H9 (cell line): Measurements from ENCODE around the gene PYHIN1. TPM values are rescaled to one million over a fixed set of nuclear protein-coding genes. Genes with fewer than 3 reads are reported as not detected.

Experiments used
- DNase-seq: peaks from one replicate; pipeline ENCODE4 v3.0.0-alpha.2; 2017
- H2AFZ ChIP-seq: one replicate; pipeline ENCODE4 v1.6.1; 2013; ENCODE audit warnings: mild to moderate bottlenecking, low read length, control low read depth, moderate library complexity
- H2AK5ac ChIP-seq: 2 replicates; pipeline ENCODE4 v1.6.1; 2013; ENCODE audit warnings: low read length, control low read depth, mixed read lengths; ENCODE audit not compliant: insufficient read length
- H2BK120ac ChIP-seq: one replicate; pipeline ENCODE4 v1.6.1; 2013; ENCODE audit warnings: low read depth, mild to moderate bottlenecking, low read length, control low read depth, inconsistent platforms; ENCODE audit not compliant: poor library complexity, severe bottlenecking
- H2BK12ac ChIP-seq: 2 replicates; pipeline ENCODE4 v1.6.1; 2013; ENCODE audit warnings: low read length, control low read depth, mixed read lengths, low read depth; ENCODE audit not compliant: insufficient read length
- H2BK15ac ChIP-seq: 2 replicates; pipeline ENCODE4 v1.6.1; 2013; ENCODE audit warnings: low read depth, low read length, control low read depth
- H2BK20ac ChIP-seq: one replicate; pipeline ENCODE4 v1.6.1; 2013; ENCODE audit warnings: low read depth, mild to moderate bottlenecking, low read length, control low read depth, inconsistent platforms; ENCODE audit not compliant: poor library complexity, severe bottlenecking
- H2BK5ac ChIP-seq: 2 replicates; pipeline ENCODE4 v1.6.1; 2013; ENCODE audit warnings: low read length, control low read depth, mixed read lengths; ENCODE audit not compliant: insufficient read length
- H3K14ac ChIP-seq: 2 replicates; pipeline ENCODE4 v1.6.1; 2013; ENCODE audit warnings: low read length, control low read depth; ENCODE audit not compliant: insufficient read depth
- H3K18ac ChIP-seq: 2 replicates; pipeline ENCODE4 v1.6.1; 2013; ENCODE audit warnings: low read depth, mild to moderate bottlenecking, mixed read lengths, low read length, control low read depth; ENCODE audit not compliant: insufficient read length
- H3K23ac ChIP-seq: 2 replicates; pipeline ENCODE4 v1.6.1; 2013; ENCODE audit warnings: low read length, control low read depth, mixed read lengths, low read depth; ENCODE audit not compliant: insufficient read length
- H3K23me2 ChIP-seq: 2 replicates; pipeline ENCODE4 v1.6.1; 2013; ENCODE audit warnings: low read depth, mild to moderate bottlenecking, mixed read lengths, low read length, control low read depth; ENCODE audit not compliant: insufficient read length, poor library complexity, severe bottlenecking
- H3K27ac ChIP-seq: 2 replicates; pipeline ENCODE4 v1.5.1; 2013; ENCODE audit warnings: low read length, control low read depth, mixed read lengths, low read depth; ENCODE audit not compliant: insufficient read length
- H3K27me3 ChIP-seq: 2 replicates; pipeline ENCODE4 v1.6.1; 2013; ENCODE audit warnings: low read length, control low read depth, inconsistent platforms; ENCODE audit not compliant: insufficient read depth
- H3K4ac ChIP-seq: 2 replicates; pipeline ENCODE4 v1.6.1; 2013; ENCODE audit warnings: low read depth, mild to moderate bottlenecking, control low read depth, inconsistent platforms, low read length, moderate library complexity
- H3K4me1 ChIP-seq: 2 replicates; pipeline ENCODE4 v1.6.1; 2013; ENCODE audit warnings: low read length, control low read depth, inconsistent platforms; ENCODE audit not compliant: insufficient read depth
- H3K4me2 ChIP-seq: 2 replicates; pipeline ENCODE4 v1.6.1; 2013; ENCODE audit warnings: low read length, control low read depth, mixed read lengths; ENCODE audit not compliant: insufficient read length, insufficient read depth
- H3K56ac ChIP-seq: 2 replicates; pipeline ENCODE4 v1.6.1; 2013; ENCODE audit warnings: low read depth, mild to moderate bottlenecking, mixed read lengths, low read length, control low read depth; ENCODE audit not compliant: insufficient read length
- H3K79me1 ChIP-seq: 2 replicates; pipeline ENCODE4 v1.6.1; 2013; ENCODE audit warnings: low read depth, mild to moderate bottlenecking, moderate library complexity, low read length, control low read depth, inconsistent platforms; ENCODE audit not compliant: insufficient read depth, poor library complexity, severe bottlenecking
- H3K79me2 ChIP-seq: 2 replicates; pipeline ENCODE4 v1.6.1; 2013; ENCODE audit warnings: low read length, control low read depth, inconsistent platforms; ENCODE audit not compliant: insufficient read depth
- H3K9ac ChIP-seq: 2 replicates; pipeline ENCODE4 v1.6.1; 2013; ENCODE audit warnings: low read length, control low read depth, mixed read lengths; ENCODE audit not compliant: insufficient read length; ENCODE audit errors: extremely low read depth
- H3K9me3 ChIP-seq: one replicate; pipeline ENCODE4 v1.6.1; 2013; ENCODE audit warnings: low read depth, low read length, inconsistent platforms; ENCODE audit not compliant: control insufficient read depth
- H3T11ph ChIP-seq: one replicate; pipeline ENCODE4 v1.6.1; 2013; ENCODE audit warnings: mild to moderate bottlenecking, low read length, control low read depth, inconsistent platforms
- H4K20me1 ChIP-seq: one replicate; pipeline ENCODE4 v1.6.1; 2013; ENCODE audit not compliant: control insufficient read depth, insufficient read length, insufficient read depth
- H4K5ac ChIP-seq: 2 replicates; pipeline ENCODE4 v1.6.1; 2013; ENCODE audit warnings: low read depth, mild to moderate bottlenecking, mixed read lengths, low read length, control low read depth; ENCODE audit not compliant: insufficient read length
- H4K8ac ChIP-seq: replicated peaks from 2 replicates; pipeline ENCODE4 v1.6.1; 2013; ENCODE audit warnings: low read length, control low read depth, mixed read lengths, low read depth; ENCODE audit not compliant: insufficient read length
- H4K91ac ChIP-seq: 2 replicates; pipeline ENCODE4 v1.6.1; 2013; ENCODE audit warnings: low read depth, mild to moderate bottlenecking, moderate library complexity, mixed read lengths, low read length, control low read depth; ENCODE audit not compliant: insufficient read length
- H3K27ac Mint-ChIP-seq, 3 experiments: 2 replicates in 2 of 3; 3 replicates in 1 of 3; pipeline ENCODE4 v1.8.0; 2020 to 2021; ENCODE audit warnings: mixed read lengths in 3 of 3, mild to moderate bottlenecking in 1 of 3, moderate library complexity in 1 of 3
- H3K27me3 Mint-ChIP-seq: 2 replicates; pipeline ENCODE4 v1.8.0; 2021; ENCODE audit warnings: low read depth, mild to moderate bottlenecking, moderate library complexity, mixed read lengths
- H3K36me3 Mint-ChIP-seq, 3 experiments: 2 replicates in 2 of 3; 3 replicates in 1 of 3; pipeline ENCODE4 v1.8.0; 2020 to 2021; ENCODE audit warnings: low read depth in 3 of 3, mixed read lengths in 3 of 3; ENCODE audit not compliant: insufficient read depth in 1 of 3
- H3K4me1 Mint-ChIP-seq, 2 experiments: 2 replicates each; pipeline ENCODE4 v1.8.0; 2020; ENCODE audit warnings: mixed read lengths in 2 of 2
- H3K4me3 Mint-ChIP-seq, 2 experiments: 2 replicates in 1 of 2; 3 replicates in 1 of 2; pipeline ENCODE4 v1.8.0; 2020 to 2021; ENCODE audit warnings: mild to moderate bottlenecking in 2 of 2, mixed read lengths in 2 of 2, moderate library complexity in 1 of 2
- H3K9me3 Mint-ChIP-seq, 2 experiments: 2 replicates in 1 of 2; 3 replicates in 1 of 2; pipeline ENCODE4 v1.8.0; 2020; ENCODE audit warnings: mild to moderate bottlenecking in 2 of 2, mixed read lengths in 2 of 2, moderate library complexity in 1 of 2
- CTCF ChIP-seq: fragments of 200-600 bp; sonication (generic); conservative IDR thresholded peaks from 3 replicates; pipeline ENCODE4 v1.8.0; 2021; ENCODE audit warnings: antibody characterized with exemption, mild to moderate bottlenecking
- WGBS: extraction: QIAGEN DNeasy Blood & Tissue Kit; methylation state at CpG from one replicate; pipeline ENCODE4 v1.1.7; 2013; ENCODE audit warnings: missing lambda C conversion rate, low lambda C conversion rate, mixed read lengths; ENCODE audit not compliant: insufficient read length; ENCODE audit errors: extremely low coverage; 5-methylcytosine and 5-hydroxymethylcytosine counted together
- total RNA-seq: library from RNA; stranded (reverse); gene quantifications from 2 replicates; pipeline ENCODE4 v1.2.1, GENCODE V29; 2021

Gene PYHIN1
- total RNA-seq, 1 experiment from 2014 or later = not detected

GRCh38 chr1:158945061-158945460, 13.7 kb downstream of the PYHIN1 start:
- H3T11ph ChIP-seq = no peak overlapping the region
- no peaks in the 10 kb centered on the region for H3K79me1 ChIP-seq
- no peaks in the 10 kb centered on the region for H4K20me1 ChIP-seq
- no peaks in the 10 kb centered on the region for H3K9me3 Mint-ChIP-seq
- H3K18ac ChIP-seq = no peak overlapping the region
- no peak overlapping the region for H2AFZ ChIP-seq
- no peak overlapping the region for H3K27ac ChIP-seq
- no peak overlapping the region for H3K56ac ChIP-seq
- no peaks in the 10 kb centered on the region for H3K9me3 ChIP-seq
- H3K23me2 ChIP-seq = no peaks in the 10 kb centered on the region
- H3K23ac ChIP-seq = no peak overlapping the region
- no CpG with 5 or more reads among the region's 2 CpGs for WGBS
- no peaks in the 10 kb centered on the region; a peak in 1 of 4 replicates for H3K4me1 Mint-ChIP-seq
- no peak overlapping the region for H2BK12ac ChIP-seq
- H3K14ac ChIP-seq = no peak overlapping the region
- H4K8ac ChIP-seq = no peak overlapping the region
- no peak overlapping the region for H2BK20ac ChIP-seq
- H2AK5ac ChIP-seq = no peak overlapping the region
- H4K91ac ChIP-seq = no peak overlapping the region
- no peak overlapping the region for H2BK15ac ChIP-seq
- H3K27ac Mint-ChIP-seq = no peak overlapping the region
- no peaks in the 10 kb centered on the region for H3K4me1 ChIP-seq
- no peak overlapping the region for H4K5ac ChIP-seq
- H3K4me3 Mint-ChIP-seq = no peak overlapping the region
- no peaks in the 10 kb centered on the region for H3K27me3 ChIP-seq
- H3K4ac ChIP-seq = no peak overlapping the region
- H3K9ac ChIP-seq = no peak overlapping the region
- H2BK5ac ChIP-seq = no peak overlapping the region
- peak; percentile 38 for TF ChIP-seq CTCF
- H3K79me2 ChIP-seq = no peaks in the 10 kb centered on the region
- DNase-seq = no peak
- H3K27me3 Mint-ChIP-seq = peaks cover 11% of the 10 kb centered on the region
- no peaks in the 10 kb centered on the region for H3K36me3 Mint-ChIP-seq
- no peak overlapping the region for H3K4me2 ChIP-seq
- no peak overlapping the region for H2BK120ac ChIP-seq
